WTC11 (cell line): ENCODE data around the gene PRR33.

Experiments used
- TCF7 ChIP-seq: sonication (generic); formaldehyde crosslinking; IDR thresholded peaks from 2 replicates; pipeline ENCODE4 v1.8.0; 2022; ENCODE audit warnings: mild to moderate bottlenecking, low read depth, missing genetic modification reagents, moderate library complexity
- TF ChIP-seq, protein P1 (sequence below): sonication (generic); formaldehyde crosslinking; IDR thresholded peaks from 2 replicates; pipeline ENCODE4 v1.8.0; 2022; ENCODE audit warnings: mild to moderate bottlenecking, missing genetic modification reagents

DNA sequence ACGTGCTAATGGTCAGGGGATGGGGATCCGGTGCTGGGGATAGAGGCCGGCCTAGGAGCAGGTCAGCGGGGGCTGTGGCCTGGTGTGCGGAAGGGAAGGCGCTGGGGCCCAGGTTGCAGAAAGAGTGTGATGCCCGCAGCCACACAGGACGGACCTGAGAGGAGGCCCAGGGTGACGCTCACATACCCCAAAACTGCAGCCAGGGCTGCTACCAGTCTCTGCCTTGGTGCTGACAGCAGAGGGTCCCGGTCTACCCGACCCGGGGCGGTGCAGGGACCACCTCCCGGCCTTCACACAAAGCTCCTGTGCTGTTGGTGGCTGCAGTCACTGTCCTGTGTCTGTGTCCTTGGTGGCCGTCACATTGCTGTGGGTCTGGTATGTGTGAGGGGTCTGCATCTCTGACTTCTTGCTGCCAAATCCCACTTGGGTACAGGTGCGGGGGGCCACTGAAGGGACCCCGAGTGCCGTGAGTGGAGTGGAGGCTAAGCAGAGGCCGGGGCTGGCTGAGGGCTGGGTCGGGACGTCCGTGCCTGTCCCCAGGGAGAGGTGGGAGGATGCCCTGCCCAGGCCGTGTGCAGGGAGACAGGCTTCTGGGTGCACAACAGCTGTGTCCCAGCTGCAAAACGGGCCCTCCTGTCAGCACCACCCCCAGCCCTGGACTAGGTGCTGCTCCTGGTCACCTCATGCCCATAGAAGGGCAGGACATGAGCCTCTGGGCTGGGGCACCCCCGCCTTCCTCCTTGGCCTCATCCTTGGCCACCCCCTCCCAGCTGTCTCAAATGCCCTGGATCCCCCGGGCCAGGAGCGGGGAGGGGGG is 37.4 kb downstream of the PRR33 start:
- TF ChIP-seq TCF7 (CRISPR knock-in tag): no peak
- TF ChIP-seq, protein P1, sequence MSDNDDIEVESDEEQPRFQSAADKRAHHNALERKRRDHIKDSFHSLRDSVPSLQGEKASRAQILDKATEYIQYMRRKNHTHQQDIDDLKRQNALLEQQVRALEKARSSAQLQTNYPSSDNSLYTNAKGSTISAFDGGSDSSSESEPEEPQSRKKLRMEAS (CRISPR knock-in tag): no peak
